DMS114 treated with DMSO at 0.1 percent for 48 hours (cell line): ENCODE data around the gene PTPRS.

Experiments used
- DNase-seq: peaks from one replicate; lab custom pipeline; 2025; ENCODE audit not compliant: unreplicated experiment; lab: John Stamatoyannopoulos, UW

PTPRS gene

GRCh38 chr19:5355693-5356092 lies 15.1 kb upstream of the PTPRS start:
- no peak for DNase-seq

- no peak for DNase-seq
Measured at GRCh38 chr19:5355076-5355475, 14.5 kb upstream of the PTPRS start.

DNA sequence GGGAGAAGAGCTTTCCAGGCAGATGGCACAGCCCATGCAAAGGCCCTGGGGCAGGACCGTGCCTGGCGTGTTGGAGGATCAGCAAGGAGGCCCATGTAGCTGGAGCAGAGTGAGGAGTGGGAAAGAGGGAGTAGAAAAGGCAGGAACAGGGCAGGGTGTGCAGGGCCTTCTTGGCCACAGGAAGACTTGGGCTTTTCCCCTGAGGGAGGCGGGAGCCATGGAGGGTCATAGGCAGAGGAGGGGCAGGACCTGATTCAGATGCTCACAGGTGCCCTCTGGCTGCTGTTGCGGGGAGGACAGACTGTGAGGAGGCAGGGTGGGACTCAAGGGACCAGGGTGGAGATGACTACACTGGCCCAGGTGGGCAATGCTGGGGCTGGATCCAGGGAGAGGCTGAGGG lies 13.8 kb upstream of the PTPRS start:
- DNase-seq, result no peak

DNA sequence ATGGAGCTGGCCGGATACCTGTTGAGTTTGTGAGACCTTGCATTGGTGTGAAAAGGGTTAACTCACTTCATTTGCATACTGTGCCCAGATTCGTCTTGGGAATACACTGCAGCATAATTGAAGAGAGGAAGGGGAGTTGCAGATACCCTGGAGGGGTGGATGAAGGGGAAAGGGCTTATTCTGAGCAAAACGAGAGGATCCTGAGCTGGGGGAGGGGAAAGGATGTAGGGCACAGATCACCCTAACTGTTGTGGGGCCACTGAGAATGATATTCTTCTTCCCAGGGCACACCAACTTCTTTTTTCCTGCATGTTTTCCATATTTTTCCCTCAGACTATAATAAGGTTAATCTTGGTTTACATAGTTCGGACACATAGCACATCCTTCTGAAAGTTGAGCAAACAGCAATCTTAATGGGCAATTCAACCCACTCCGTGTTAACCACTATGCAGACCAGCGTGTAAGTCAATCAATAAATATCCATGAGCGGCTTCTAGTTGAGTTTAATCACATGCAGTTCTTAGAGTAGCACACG lies 11.7 kb upstream of the PTPRS start:
- no peak for DNase-seq

DNA sequence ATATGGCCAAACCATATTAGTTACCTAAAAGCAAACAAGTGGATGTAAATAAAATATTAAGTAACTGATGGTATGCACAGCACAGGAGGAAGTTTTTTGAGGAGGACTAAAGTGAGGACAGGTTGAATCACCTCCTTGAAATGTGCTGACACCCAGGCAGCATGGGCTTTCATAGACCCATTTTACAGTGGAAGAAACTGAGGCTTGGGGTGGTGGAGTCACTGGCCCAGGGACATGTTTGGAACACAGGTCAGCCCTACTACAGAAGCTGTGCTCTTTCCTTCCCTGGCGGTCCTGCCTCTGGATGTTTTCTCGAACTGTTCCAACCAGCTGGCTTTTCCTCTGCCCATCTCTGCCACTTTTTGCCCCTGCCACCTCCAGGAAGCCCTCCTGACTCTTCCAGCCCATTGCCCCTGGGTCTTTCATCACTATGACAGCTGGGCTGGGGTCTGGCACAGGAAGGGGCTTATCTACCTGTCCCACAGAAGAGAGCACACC lies 11.2 kb upstream of the PTPRS start:
- no peak for DNase-seq

DNA sequence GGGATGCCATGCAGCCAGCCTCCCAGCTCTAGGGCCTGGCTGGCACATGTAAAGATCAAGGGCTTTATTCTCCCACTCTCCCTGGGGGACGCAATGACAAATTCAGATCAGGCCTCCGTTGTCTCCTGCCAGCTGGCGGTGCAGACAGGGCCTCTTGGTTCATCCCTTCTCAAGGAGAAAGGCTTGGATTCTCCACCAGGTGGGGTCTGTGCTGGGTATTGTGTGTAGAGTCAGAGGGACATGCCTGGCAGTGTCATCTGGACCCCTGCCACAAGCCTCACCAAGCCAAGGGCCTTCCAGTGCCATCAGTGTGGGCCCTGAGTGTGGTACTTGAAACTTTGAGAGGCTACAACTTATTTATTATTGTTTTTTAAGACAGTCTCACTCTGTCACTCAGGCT lies 8.4 kb upstream of the PTPRS start:
- no peak for DNase-seq

DNA sequence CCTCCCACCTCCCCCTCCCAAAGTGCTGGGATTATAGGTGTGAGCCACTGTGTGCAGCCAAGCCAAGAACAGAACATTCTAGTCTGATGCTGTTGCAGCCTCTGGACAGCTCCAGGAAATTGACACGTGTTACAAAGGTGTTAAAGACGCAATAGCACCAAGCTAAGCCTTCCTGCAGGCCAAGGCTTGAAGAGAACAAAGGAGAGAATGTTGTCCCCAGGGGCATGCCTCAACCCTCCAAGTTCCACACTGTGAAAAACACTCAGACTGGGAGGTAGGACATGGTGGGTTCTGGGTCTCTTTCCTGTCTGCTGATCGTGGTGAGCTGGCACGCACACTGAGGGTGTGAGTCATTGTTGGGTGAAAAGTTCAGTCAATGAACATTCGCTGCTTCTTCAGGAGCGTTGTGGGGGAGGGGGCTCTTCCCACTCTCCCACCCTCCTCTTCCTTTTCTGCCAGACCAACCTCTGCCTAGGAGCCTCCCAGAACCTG lies 5.3 kb upstream of the PTPRS start:
- no peak for DNase-seq

GRCh38 chr19:5343848-5344247 lies 3.2 kb upstream of the PTPRS start:
- DNase-seq, result no peak

GRCh38 chr19:5342573-5343201 lies 2.1 kb upstream of the PTPRS start:
- no peak for DNase-seq

DNA sequence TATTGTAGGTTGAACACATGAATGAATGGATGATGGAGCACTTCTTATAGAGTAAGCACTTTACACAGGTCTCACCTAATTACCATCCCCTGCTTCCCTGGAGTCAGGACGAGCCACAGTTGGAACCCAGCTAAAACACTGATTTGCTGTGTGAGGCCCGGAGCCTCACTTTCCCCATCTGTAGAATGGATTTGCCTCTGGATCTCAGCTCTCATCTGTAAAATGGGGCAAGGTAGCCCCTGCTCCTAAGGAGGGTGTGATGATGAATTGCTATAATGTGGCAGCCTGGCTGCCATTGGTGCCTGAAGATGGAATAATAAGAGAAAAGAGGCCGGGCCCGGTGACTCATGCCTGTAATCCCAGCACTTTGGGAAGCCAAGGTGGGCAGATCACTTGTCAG lies 1.4 kb upstream of the PTPRS start:
- no peak for DNase-seq

DNA sequence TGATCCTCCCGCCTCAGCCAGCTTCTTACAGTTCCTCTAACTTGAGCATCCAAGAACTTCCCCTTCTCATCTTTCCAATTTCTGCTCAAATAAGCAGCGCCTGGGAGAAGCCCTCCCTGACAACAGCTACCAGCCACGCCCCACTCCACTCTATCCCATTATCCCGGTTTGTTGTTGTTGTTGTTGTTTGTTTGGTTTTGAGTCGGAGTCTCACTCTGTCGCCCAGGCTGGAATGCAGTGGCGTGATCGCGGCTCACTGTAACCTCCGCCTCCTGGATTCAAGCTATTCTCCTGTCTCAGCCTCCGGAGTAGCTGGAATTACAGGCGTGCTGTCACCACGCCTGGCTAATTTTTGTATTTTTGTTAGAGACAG lies 822 bp upstream of the PTPRS start:
- no peak for DNase-seq

DNA sequence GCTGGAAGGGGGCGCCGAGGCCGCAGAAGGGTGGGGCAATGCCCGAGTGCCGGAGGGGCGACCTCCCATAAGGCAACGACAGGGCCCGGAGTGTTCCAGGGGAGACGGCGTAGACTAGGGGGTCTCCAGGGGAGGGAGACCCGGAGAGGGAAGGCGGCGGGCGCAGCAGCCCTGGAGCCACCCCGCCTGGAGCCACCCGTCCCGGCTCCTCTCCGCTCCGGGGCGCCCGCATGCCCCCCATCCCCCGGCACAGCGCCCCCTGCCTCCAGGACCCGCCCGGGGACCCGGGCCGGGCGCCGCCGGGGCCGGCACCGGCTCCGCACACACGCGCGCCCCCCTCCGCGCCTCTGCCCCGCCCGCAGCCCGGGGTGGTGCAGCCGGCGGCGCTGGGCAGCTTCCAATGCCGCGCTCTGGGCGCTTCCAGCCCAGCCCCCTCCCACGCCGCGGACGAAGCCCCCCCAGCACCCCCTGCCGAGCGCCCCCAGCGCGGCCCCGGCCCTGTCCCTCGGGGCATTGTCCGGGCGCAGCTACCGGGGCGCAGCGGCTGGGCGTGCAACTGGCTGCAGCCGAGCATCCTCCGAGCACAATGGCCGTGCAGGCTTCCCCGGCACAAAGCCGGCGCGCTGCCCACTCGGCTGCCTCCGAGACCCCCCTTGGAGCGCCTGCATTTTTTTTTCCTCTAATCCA lies 519 bp downstream of the PTPRS start:
- no peak for DNase-seq

DNA sequence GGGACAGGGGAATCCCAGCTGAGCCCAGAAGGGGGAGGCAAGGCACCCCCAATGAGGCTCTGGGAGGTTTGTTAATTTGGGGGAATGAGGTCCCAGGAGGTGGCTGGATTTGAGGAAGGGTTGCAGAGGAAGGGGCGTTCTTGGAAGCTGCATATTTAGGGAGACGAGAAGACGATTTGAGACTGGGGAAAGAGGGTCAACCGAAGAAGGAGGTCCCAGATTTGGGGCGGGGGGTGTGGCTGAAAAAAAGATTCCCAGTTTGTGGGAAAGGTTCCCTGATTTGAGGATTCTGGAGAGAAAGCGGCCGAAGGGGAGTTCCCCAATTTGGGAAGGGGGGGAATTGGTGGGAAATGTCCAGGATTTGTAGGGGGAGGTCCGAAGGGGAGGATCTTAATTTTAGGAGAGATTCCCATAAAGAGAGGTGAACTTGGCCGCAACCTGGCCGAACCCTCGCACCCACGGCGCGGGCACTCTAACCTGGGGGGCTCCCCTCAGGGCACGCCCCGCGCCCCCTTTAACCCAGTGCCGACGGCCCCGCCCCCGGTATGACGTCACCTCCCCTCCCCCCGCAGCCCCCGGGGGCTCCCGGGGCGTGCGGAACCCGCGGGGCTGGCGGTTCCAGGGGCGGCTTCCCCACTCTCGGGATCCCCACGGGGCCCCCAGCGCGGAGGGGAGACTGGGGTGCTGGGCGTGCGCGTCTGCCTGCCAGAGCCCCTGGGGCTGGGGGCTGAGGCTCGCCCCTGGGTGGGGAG lies 1.2 kb downstream of the PTPRS start:
- no peak for DNase-seq

- no peak for DNase-seq
Measured at GRCh38 chr19:5338656-5339197, 1.9 kb downstream of the PTPRS start.

DNA sequence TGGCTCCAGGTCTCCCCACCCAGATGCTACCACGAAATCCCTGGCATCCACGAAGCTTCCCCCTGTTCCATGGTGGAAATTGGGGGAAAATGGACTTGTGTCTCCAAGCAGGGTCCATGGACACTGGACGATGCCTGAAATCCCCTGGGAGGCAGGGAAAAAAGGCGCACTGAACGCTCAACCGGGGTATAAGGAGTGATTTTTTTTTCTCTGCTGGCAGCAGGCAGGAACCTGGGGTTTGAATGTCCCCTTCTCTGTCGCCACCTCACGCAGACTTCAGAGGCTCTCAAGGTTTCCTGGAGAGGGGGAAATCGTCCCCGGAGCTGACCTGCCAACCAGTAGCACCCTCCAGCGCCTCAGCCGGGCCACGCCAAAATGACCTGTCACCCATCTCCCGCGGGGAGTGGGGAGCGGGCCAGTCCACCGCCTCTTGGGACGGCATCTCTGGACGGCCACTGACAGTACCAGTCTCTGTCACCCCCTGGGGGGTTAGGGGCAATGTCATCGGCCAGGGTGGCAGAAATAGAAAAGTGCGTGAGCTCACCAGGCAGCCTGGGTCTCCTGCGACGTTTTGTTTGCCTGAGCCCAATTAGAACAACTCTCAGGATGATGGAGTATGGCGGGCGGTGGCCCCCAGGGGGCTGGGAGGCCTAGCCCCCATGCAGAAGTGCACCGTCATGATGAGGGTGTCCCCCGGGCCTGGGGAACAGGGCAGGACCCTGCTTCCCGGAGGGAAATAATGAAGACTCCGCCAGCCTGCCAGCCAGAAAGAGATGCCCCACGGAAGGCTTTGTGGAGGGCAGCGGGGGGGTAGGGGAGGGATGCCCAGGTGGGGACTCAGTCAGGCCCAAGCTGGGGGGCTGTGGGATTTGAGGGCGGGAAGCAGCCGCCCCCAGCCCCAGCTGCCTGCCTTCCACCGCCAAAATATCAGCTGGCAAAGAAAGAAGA lies 2.6 kb downstream of the PTPRS start:
- no peak for DNase-seq

DNA sequence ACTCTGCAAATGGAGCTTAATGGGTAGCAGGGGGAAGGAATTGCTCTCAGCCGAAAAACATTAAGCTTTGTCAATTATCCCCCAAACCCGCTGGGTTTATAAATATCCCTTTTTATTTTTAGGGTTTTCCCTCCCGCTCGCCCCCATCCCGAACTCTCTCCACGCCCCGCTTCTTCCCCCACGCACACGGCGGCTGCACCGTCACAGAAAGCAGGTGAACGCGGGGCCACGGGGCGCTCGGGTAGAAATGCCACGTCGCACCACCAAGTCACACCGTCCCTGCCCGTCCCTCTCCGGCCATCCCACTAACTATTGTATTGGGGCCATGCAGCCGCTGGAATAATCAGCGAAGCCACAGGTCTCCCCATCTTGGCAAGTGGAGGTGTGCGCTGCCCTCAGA lies 3.5 kb downstream of the PTPRS start:
- no peak for DNase-seq

GRCh38 chr19:5336195-5336965 lies 4.2 kb downstream of the PTPRS start:
- DNase-seq, result no peak

GRCh38 chr19:5335593-5335992 lies 5.0 kb downstream of the PTPRS start:
- no peak for DNase-seq

DNA sequence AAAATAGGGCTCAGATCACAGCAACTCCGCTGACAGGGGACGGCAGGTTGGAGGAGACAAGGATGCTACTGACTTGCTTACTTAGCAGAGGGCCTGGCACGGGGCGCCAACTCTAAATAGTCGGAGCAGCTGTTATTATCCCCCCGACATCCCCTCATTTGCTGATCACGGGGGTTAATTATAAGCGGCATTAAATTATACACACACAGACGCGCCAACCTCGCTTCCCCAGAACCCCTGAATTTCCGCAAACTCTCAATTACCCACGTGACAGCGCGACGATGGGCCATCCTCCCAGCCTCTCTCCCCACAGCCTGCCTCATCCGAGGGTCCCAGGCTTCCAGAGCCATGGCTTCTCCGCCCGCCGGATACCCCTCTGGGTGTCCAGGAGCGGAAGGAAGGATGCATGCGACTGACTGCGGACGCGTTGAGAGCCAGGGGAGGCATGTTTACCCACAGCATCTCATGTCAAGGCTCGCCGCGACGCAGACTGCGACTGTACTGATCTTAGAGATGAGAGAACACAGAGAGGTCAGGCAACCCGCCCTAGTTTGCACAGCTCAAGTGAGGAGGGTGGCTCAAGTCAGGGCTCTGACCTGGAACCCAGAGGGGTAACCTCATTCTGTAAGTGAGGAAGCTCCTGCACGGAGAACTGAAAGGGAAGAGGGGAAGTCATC lies 5.7 kb downstream of the PTPRS start:
- no peak for DNase-seq
